Measurements from ENCODE around the gene CTAGE9. TPM values are rescaled to one million over a fixed set of nuclear protein-coding genes. Genes with fewer than 3 reads are reported as not detected.

CTAGE9 gene
- total RNA-seq, 2 experiments from 2014 or later, result not detected

GRCh38 chr6:131678442-131678841, 32.4 kb downstream of the CTAGE9 start:
- no peaks in the 10 kb centered on the region for H3K4me1 Mint-ChIP-seq (ENCODE audit: low read depth)
- no peaks in the 10 kb centered on the region for H3K27me3 ChIP-seq (ENCODE audit: control insufficient read depth in 1 of 2, insufficient read depth in 2 of 2, low read length in 2 of 2)

GRCh38 chr6:131673184-131673583, 37.6 kb downstream of the CTAGE9 start:
- no peak overlapping the region for H3K4me3 ChIP-seq (ENCODE audit: low read length)
- H3K36me3 ChIP-seq (ENCODE audit: insufficient read depth, low read length), result no peaks in the 10 kb centered on the region
- Mint-ChIP-seq H3K27ac (no peak overlapping the region), H3K4me3 (no peak overlapping the region), H3K4me1 (ENCODE audit: low read depth) (no peaks in the 10 kb centered on the region), H3K36me3 (ENCODE audit: low read depth) (no peaks in the 10 kb centered on the region), H3K9me3 (no peaks in the 10 kb centered on the region), H3K27me3 (no peaks in the 10 kb centered on the region)
- H3K27ac ChIP-seq (ENCODE audit: low read depth in 1 of 2, low read length in 2 of 2), result no peak overlapping the region
- H3K27me3 ChIP-seq (ENCODE audit: control insufficient read depth in 1 of 2, insufficient read depth in 2 of 2, low read length in 2 of 2), result no peaks in the 10 kb centered on the region
- H3K9me3 ChIP-seq (ENCODE audit: control insufficient read depth in 1 of 2, insufficient read depth in 1 of 2, low read length in 2 of 2), result no peaks in the 10 kb centered on the region
- ChIA-PET POLR2A (no interaction called here), CTCF (no interaction called here)
- intact Hi-C loops (cut with DNase I, micrococcal nuclease), result no loop called here
- no peaks in the 10 kb centered on the region for H3K4me1 ChIP-seq (ENCODE audit: insufficient read depth, low read length)
- no peak for TF ChIP-seq CTCF (IDR thresholded peaks at IDR 0.05)
- DNase-seq, result no peak
- no peak for ATAC-seq (ENCODE audit: poor library complexity)

More at GRCh38 chr6:131678442-131678841, 32.4 kb downstream of the CTAGE9 start:
- Histone ChIP-seq H3K4me1 (ENCODE audit: insufficient read depth, low read length) (no peaks in the 10 kb centered on the region), H3K27ac (ENCODE audit: low read depth in 1 of 2, low read length in 2 of 2) (no peak overlapping the region), H3K9me3 (ENCODE audit: control insufficient read depth in 1 of 2, insufficient read depth in 1 of 2, low read length in 2 of 2) (no peaks in the 10 kb centered on the region), H3K4me3 (ENCODE audit: low read length) (no peak overlapping the region), H3K36me3 (ENCODE audit: insufficient read depth, low read length) (no peaks in the 10 kb centered on the region)
- no peak overlapping the region for H3K4me3 Mint-ChIP-seq
- intact Hi-C loops (cut with DNase I, micrococcal nuclease), result no loop called here
- no peak overlapping the region for H3K27ac Mint-ChIP-seq
- DNase-seq (no peak), ATAC-seq (ENCODE audit: poor library complexity) (no peak)
- ChIA-PET CTCF (no interaction called here), POLR2A (no interaction called here)
- H3K36me3 Mint-ChIP-seq (ENCODE audit: low read depth), result no peaks in the 10 kb centered on the region
- no peaks in the 10 kb centered on the region for H3K27me3 Mint-ChIP-seq
- H3K9me3 Mint-ChIP-seq, result no peaks in the 10 kb centered on the region
- no peak for TF ChIP-seq CTCF (IDR thresholded peaks at IDR 0.05)

GRCh38 chr6:131669891-131670290, 40.9 kb downstream of the CTAGE9 start:
- no peaks in the 10 kb centered on the region for H3K4me1 ChIP-seq (ENCODE audit: insufficient read depth, low read length)
- CTCF ChIA-PET, result interaction anchor here (1.1 kb wide), 1 partner anchor 12 kb away, joined by 4 read pairs; no protein-coding TSS in a partner anchor
- no peaks in the 10 kb centered on the region for H3K27me3 Mint-ChIP-seq
- no peaks in the 10 kb centered on the region for H3K9me3 ChIP-seq (ENCODE audit: control insufficient read depth in 1 of 2, insufficient read depth in 1 of 2, low read length in 2 of 2)
- H3K36me3 ChIP-seq (ENCODE audit: insufficient read depth, low read length), result no peaks in the 10 kb centered on the region
- no peaks in the 10 kb centered on the region for H3K4me1 Mint-ChIP-seq (ENCODE audit: low read depth)
- no peaks in the 10 kb centered on the region for H3K27me3 ChIP-seq (ENCODE audit: control insufficient read depth in 1 of 2, insufficient read depth in 2 of 2, low read length in 2 of 2)
- no peak overlapping the region for H3K4me3 ChIP-seq (ENCODE audit: low read length)
- H3K36me3 Mint-ChIP-seq (ENCODE audit: low read depth), result no peaks in the 10 kb centered on the region
- DNase-seq (no peak), ATAC-seq (ENCODE audit: poor library complexity) (no peak)
- POLR2A ChIA-PET, result no interaction called here
- no peak overlapping the region for H3K27ac Mint-ChIP-seq
- H3K27ac ChIP-seq (ENCODE audit: low read depth in 1 of 2, low read length in 2 of 2), result no peak overlapping the region
- no peaks in the 10 kb centered on the region for H3K9me3 Mint-ChIP-seq
- intact Hi-C loops (cut with DNase I, micrococcal nuclease), result no loop called here
- no peak overlapping the region for H3K4me3 Mint-ChIP-seq
- no peak for TF ChIP-seq CTCF (IDR thresholded peaks at IDR 0.05)

All from CD4-positive, alpha-beta T cell (primary cell).